Trophoblast cell (in vitro differentiated cells and primary cell): ENCODE measurements around the gene PDE11A.

ENCODE experiments used
- DNase-seq, 2 donors: peaks; one replicate each; pipeline ENCODE4 v3.0.0-alpha.2; 2016
- H2AFZ ChIP-seq: 2 replicates; pipeline ENCODE4 v1.6.1; 2013; ENCODE audit warnings: low read length, moderate library complexity, mild to moderate bottlenecking; ENCODE audit not compliant: insufficient read depth, poor library complexity
- H2AK5ac ChIP-seq: 2 replicates; pipeline ENCODE4 v1.6.1; 2013; ENCODE audit warnings: mild to moderate bottlenecking, low read length
- H2BK120ac ChIP-seq: 2 replicates; pipeline ENCODE4 v1.6.1; 2013; ENCODE audit warnings: low read length, mild to moderate bottlenecking, moderate library complexity; ENCODE audit not compliant: insufficient read depth, poor library complexity
- H2BK12ac ChIP-seq: 2 replicates; pipeline ENCODE4 v1.6.1; 2013; ENCODE audit warnings: mild to moderate bottlenecking, low read length, moderate library complexity
- H2BK5ac ChIP-seq: 2 replicates; pipeline ENCODE4 v1.6.1; 2013; ENCODE audit warnings: low read length, low read depth, moderate library complexity, mild to moderate bottlenecking; ENCODE audit not compliant: poor library complexity
- H3K14ac ChIP-seq: 2 replicates; pipeline ENCODE4 v1.6.1; 2013; ENCODE audit warnings: mild to moderate bottlenecking, low read length
- H3K18ac ChIP-seq: 2 replicates; pipeline ENCODE4 v1.6.1; 2013; ENCODE audit warnings: mild to moderate bottlenecking, low read length
- H3K23ac ChIP-seq: 2 replicates; pipeline ENCODE4 v1.6.1; 2013; ENCODE audit warnings: low read length
- H3K27ac ChIP-seq: 2 replicates; pipeline ENCODE4 v1.5.1; 2013; ENCODE audit warnings: low read depth, mild to moderate bottlenecking, inconsistent platforms, low read length, moderate library complexity
- H3K27me3 ChIP-seq: 2 replicates; pipeline ENCODE4 v1.6.1; 2013; ENCODE audit warnings: inconsistent platforms, mild to moderate bottlenecking, low read length, moderate library complexity; ENCODE audit not compliant: insufficient read depth
- H3K36me3 ChIP-seq, 2 experiments: 1 replicate in 1 of 2; 2 replicates in 1 of 2; pipeline ENCODE4 v1.6.1; 2013; ENCODE audit warnings: low read length in 2 of 2, mild to moderate bottlenecking in 2 of 2, moderate library complexity in 1 of 2; ENCODE audit not compliant: insufficient read depth in 2 of 2, control insufficient read depth in 1 of 2
- H3K4ac ChIP-seq: 2 replicates; pipeline ENCODE4 v1.6.1; 2013; ENCODE audit warnings: low read depth, mild to moderate bottlenecking, low read length, moderate library complexity
- H3K4me1 ChIP-seq, 2 experiments: 1 replicate in 1 of 2; 2 replicates in 1 of 2; pipeline ENCODE4 v1.6.1; 2013; ENCODE audit warnings: low read length in 2 of 2, mild to moderate bottlenecking in 2 of 2, moderate library complexity in 1 of 2; ENCODE audit not compliant: insufficient read depth in 2 of 2, control insufficient read depth in 1 of 2
- H3K4me2 ChIP-seq: 2 replicates; pipeline ENCODE4 v1.6.1; 2013; ENCODE audit warnings: inconsistent platforms, mild to moderate bottlenecking, low read length, moderate library complexity
- H3K4me3 ChIP-seq: 2 replicates; pipeline ENCODE4 v1.5.1; 2013; ENCODE audit warnings: mild to moderate bottlenecking, low read depth, low read length, inconsistent platforms
- H3K79me1 ChIP-seq: one replicate; pipeline ENCODE4 v1.6.1; 2013; ENCODE audit warnings: low read length
- H3K79me2 ChIP-seq: 2 replicates; pipeline ENCODE4 v1.6.1; 2013; ENCODE audit warnings: low read length, mild to moderate bottlenecking; ENCODE audit not compliant: control insufficient read depth, insufficient read depth, poor library complexity
- H3K9ac ChIP-seq: 2 replicates; pipeline ENCODE4 v1.6.1; 2013; ENCODE audit warnings: mild to moderate bottlenecking, low read length
- H3K9me3 ChIP-seq: 2 replicates; pipeline ENCODE4 v1.6.1; 2013; ENCODE audit warnings: low read depth, mild to moderate bottlenecking, control low read depth, inconsistent platforms, low read length; ENCODE audit not compliant: insufficient read depth
- H4K12ac ChIP-seq: 2 replicates; pipeline ENCODE4 v1.6.1; 2013; ENCODE audit warnings: low read depth, mild to moderate bottlenecking, low read length, moderate library complexity
- H4K8ac ChIP-seq: 2 replicates; pipeline ENCODE4 v1.6.1; 2013; ENCODE audit warnings: low read depth, mild to moderate bottlenecking, low read length, moderate library complexity
- H4K91ac ChIP-seq: one replicate; pipeline ENCODE4 v1.6.1; 2013; ENCODE audit warnings: low read depth, mild to moderate bottlenecking, low read length, moderate library complexity
- WGBS: extraction: QIAGEN DNeasy Blood & Tissue Kit; methylation state at CpG from one replicate; pipeline ENCODE4 v1.1.7; 2013; ENCODE audit warnings: missing lambda C conversion rate; ENCODE audit not compliant: insufficient read length, insufficient coverage; ENCODE audit errors: extremely low coverage; 5-methylcytosine and 5-hydroxymethylcytosine counted together

Gene PDE11A

DNA sequence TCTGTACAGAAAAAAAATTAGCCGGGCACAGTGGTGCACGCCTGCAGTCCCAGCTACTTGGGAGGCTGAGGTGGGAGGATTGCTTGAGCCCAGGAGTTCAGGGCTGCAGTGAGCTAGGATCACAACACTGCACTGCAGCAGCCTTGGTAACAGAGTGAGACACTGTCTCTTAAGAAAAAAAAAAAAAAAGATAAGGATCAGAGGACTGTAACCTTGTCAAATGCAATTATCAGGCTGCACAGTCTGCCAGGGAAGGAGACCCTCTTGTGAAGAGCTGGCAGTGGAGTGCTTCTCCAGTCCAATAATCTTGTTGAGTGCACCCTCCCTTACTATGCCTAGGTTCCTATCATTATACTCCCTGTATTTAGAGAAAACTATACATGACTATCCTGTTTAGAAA is 330.7 kb downstream of the PDE11A start:
- H3K4me1 ChIP-seq, result no peaks in the 10 kb centered on the region
- H2BK5ac ChIP-seq, result no peak overlapping the region
- no peak overlapping the region for H3K23ac ChIP-seq
- H3K18ac ChIP-seq, result no peak overlapping the region
- H3K4me2 ChIP-seq, result no peak overlapping the region
- H3K4me3 ChIP-seq, result no peak overlapping the region
- H4K8ac ChIP-seq, result no peak overlapping the region
- H3K9me3 ChIP-seq, result peaks cover 6% of the 10 kb centered on the region
- no peak overlapping the region for H2AK5ac ChIP-seq
- H3K79me2 ChIP-seq, result no peaks in the 10 kb centered on the region
- no peak overlapping the region for H3K4ac ChIP-seq
- H3K79me1 ChIP-seq, result no peaks in the 10 kb centered on the region
- H3K36me3 ChIP-seq, result no peaks in the 10 kb centered on the region
- H3K27me3 ChIP-seq, result peaks cover 4% of the 10 kb centered on the region
- no peak overlapping the region for H3K9ac ChIP-seq
- no peak overlapping the region for H3K14ac ChIP-seq
- no peak overlapping the region for H2AFZ ChIP-seq
- no peak for DNase-seq
- WGBS, result no CpG with 5 or more reads among the region's 2 CpGs
- H4K12ac ChIP-seq, result no peak overlapping the region
- H2BK120ac ChIP-seq, result no peak overlapping the region
- H3K27ac ChIP-seq, result no peak overlapping the region
- no peak overlapping the region for H4K91ac ChIP-seq
- H2BK12ac ChIP-seq, result no peak overlapping the region

DNA sequence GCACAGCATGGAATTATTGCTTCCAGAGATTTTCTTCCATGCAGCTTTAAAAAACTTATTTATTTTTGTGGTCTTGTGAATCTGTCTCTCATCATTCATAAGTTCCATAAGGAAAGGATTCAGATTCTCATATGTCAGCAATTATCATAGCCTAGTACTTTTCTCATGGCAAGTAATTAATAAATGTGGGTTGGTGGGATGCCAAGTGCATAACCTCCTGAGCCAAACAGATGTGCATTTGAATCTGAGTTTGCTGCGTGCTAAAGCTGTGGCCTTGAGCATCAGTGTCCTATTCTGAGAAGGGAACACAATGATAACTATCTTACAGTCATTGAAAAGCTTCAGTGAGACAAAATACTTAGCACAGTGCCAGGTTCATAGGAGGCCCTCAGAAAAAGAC is 331.9 kb downstream of the PDE11A start:
- H3K36me3 ChIP-seq, result no peaks in the 10 kb centered on the region
- no peaks in the 10 kb centered on the region for H3K4me1 ChIP-seq
- no peak overlapping the region for H4K91ac ChIP-seq
- H3K27me3 ChIP-seq, result peaks cover 4% of the 10 kb centered on the region
- H2BK120ac ChIP-seq, result no peak overlapping the region
- no peak overlapping the region for H2BK5ac ChIP-seq
- peaks cover 6% of the 10 kb centered on the region for H3K9me3 ChIP-seq
- H3K23ac ChIP-seq, result no peak overlapping the region
- H3K14ac ChIP-seq, result no peak overlapping the region
- no peak overlapping the region for H4K8ac ChIP-seq
- H3K4me2 ChIP-seq, result no peak overlapping the region
- no CpG with 5 or more reads among the region's 1 CpG for WGBS
- no peak for DNase-seq
- no peak overlapping the region for H3K9ac ChIP-seq
- no peak overlapping the region for H3K18ac ChIP-seq
- no peak overlapping the region for H4K12ac ChIP-seq
- no peaks in the 10 kb centered on the region for H3K79me2 ChIP-seq
- H3K79me1 ChIP-seq, result no peaks in the 10 kb centered on the region
- H2AFZ ChIP-seq, result no peak overlapping the region
- no peak overlapping the region for H3K4ac ChIP-seq
- no peak overlapping the region for H2BK12ac ChIP-seq
- H2AK5ac ChIP-seq, result no peak overlapping the region
- H3K4me3 ChIP-seq, result no peak overlapping the region
- H3K27ac ChIP-seq, result no peak overlapping the region

DNA sequence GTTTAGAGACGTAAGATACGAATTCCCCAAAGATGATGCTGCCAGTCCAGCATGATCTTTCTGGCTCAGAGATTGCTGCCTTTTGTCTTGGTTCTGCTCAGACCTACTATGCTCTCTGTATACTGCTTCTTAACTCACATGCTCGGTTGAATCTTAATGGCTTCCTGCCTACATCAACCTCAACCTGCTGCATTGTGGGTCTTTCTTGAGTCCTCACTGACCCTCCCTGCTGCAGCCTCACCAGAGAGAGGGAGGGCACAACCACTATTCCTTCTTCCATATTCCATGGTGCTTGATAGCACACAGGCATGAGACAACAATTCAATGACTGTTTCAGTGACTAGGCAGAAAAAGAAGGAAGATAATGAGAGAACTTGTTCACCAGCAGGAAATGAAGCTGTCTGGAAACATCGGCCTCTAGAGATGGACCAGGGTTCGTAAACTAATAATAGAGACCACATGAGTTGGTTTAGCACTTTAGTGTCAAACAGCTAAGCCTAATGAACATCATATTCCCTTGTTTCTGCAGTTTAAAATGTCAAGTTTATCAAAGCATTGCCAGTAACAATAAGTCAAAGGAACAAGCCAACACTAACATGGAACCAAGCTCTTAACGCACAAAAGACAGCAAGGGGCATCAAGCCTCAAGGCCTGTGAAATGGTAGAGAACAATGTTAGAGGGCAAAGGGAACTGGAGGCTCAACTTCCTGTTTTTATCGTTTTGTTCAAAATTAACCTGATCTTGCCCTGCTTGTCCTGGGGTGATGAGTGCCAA is 333.9 kb downstream of the PDE11A start:
- Histone ChIP-seq H3K4ac (no peak overlapping the region), H3K4me2 (no peak overlapping the region), H3K18ac (no peak overlapping the region), H4K91ac (no peak overlapping the region), H3K27ac (no peak overlapping the region), H4K8ac (no peak overlapping the region), H4K12ac (no peak overlapping the region), H3K9ac (no peak overlapping the region), H2BK12ac (no peak overlapping the region), H3K36me3 (no peaks in the 10 kb centered on the region), H2AFZ (no peak overlapping the region), H3K4me3 (peak overlapping the region; percentile 45), H3K4me1 (no peaks in the 10 kb centered on the region), H3K23ac (no peak overlapping the region), H2BK120ac (no peak overlapping the region), H3K9me3 (peaks cover 2% of the 10 kb centered on the region), H3K14ac (no peak overlapping the region), H2AK5ac (no peak overlapping the region), H3K79me2 (no peaks in the 10 kb centered on the region), H2BK5ac (no peak overlapping the region), H3K79me1 (no peaks in the 10 kb centered on the region), H3K27me3 (peaks cover 4% of the 10 kb centered on the region)
- no peak for DNase-seq
- WGBS, result no CpG with 5 or more reads among the region's 7 CpGs

- Histone ChIP-seq H3K4ac (no peak overlapping the region), H2BK120ac (no peak overlapping the region), H2BK5ac (no peak overlapping the region), H3K14ac (no peak overlapping the region), H3K27me3 (no peaks in the 10 kb centered on the region), H3K36me3 (no peaks in the 10 kb centered on the region), H3K23ac (no peak overlapping the region), H3K9me3 (peaks cover 2% of the 10 kb centered on the region), H4K91ac (no peak overlapping the region), H3K79me2 (no peaks in the 10 kb centered on the region), H3K4me1 (no peaks in the 10 kb centered on the region), H2AK5ac (no peak overlapping the region), H3K4me3 (no peak overlapping the region), H3K27ac (no peak overlapping the region), H2BK12ac (no peak overlapping the region), H4K8ac (no peak overlapping the region), H4K12ac (no peak overlapping the region), H3K18ac (no peak overlapping the region), H3K4me2 (no peak overlapping the region), H3K79me1 (no peaks in the 10 kb centered on the region), H3K9ac (no peak overlapping the region), H2AFZ (no peak overlapping the region)
- WGBS, result no CpG with 5 or more reads among the region's 6 CpGs
- DNase-seq, result no peak
These were observed 337.2 kb downstream of the PDE11A start for GRCh38 chr2:177735318-177735803.
